ENCODE measurements around the gene GPC6.

GRCh38 chr13:94181461-94182107 lies 955.0 kb downstream of the GPC6 start:
- TF ChIP-seq CTCF (conservative IDR thresholded peaks at IDR 0.05) (no peak), ZFX (IDR thresholded peaks at IDR 0.05) (no peak)
